Natural killer cell treated with Interleukin-12 subunit alpha and Interleukin-12 subunit beta and Interleukin-15 and Interleukin-18, amount 100 ng/mL, for 72 hours (primary cell): ENCODE results near the gene TMPRSS7. TPM values are rescaled to one million over a fixed set of nuclear protein-coding genes. Genes with fewer than 3 reads are reported as not detected.

Source experiments
- ATAC-seq, 2 donors: fragments of 150-1000 bp; cut with Tn5 transposase in 1 of 2; sonication (Bioruptor Pico), chemical (Tn5 transposase) in 1 of 2; 2 replicates each; pipeline ENCODE4 v1.10.0; 2021
- DNase-seq: peaks from one replicate; pipeline ENCODE4 v3.0.0; 2022; ENCODE audit warnings: low spot score
- H3K27ac Mint-ChIP-seq, 2 donors: 1 replicate in 1 of 2; 2 replicates in 1 of 2; pipeline ENCODE4 v1.8.0; 2022; ENCODE audit warnings: mixed read lengths in 2 of 2, mild to moderate bottlenecking in 1 of 2, moderate library complexity in 1 of 2
- H3K27me3 Mint-ChIP-seq, 2 donors: 1 replicate in 1 of 2; 2 replicates in 1 of 2; pipeline ENCODE4 v1.8.0; 2022; ENCODE audit warnings: mixed read lengths in 2 of 2
- H3K36me3 Mint-ChIP-seq: one replicate; pipeline ENCODE4 v1.8.0; 2022; ENCODE audit warnings: mixed read lengths
- H3K4me1 Mint-ChIP-seq, 2 donors: 1 replicate in 1 of 2; 2 replicates in 1 of 2; pipeline ENCODE4 v1.8.0; 2022; ENCODE audit warnings: low read depth in 2 of 2, mixed read lengths in 2 of 2, mild to moderate bottlenecking in 1 of 2
- H3K4me3 Mint-ChIP-seq: one replicate; pipeline ENCODE4 v1.8.0; 2022; ENCODE audit warnings: mixed read lengths
- H3K9me3 Mint-ChIP-seq: 2 replicates; pipeline ENCODE4 v1.8.0; 2022; ENCODE audit warnings: mixed read lengths
- total RNA-seq, 2 donors: library from RNA; stranded (reverse); gene quantifications; one replicate each; pipeline ENCODE4 v1.2.3, GENCODE V29; 2022

The TMPRSS7 gene
- total RNA-seq, 2 donors from 2014 or later: not detected

- Mint-ChIP-seq H3K4me1 (peaks cover 6 to 14% of the 10 kb centered on the region in 2 donors), H3K27me3 (no peaks in the 10 kb centered on the region), H3K36me3 (no peaks in the 10 kb centered on the region), H3K4me3 (no peak overlapping the region), H3K9me3 (no peaks in the 10 kb centered on the region), H3K27ac (peak overlapping the region in 1 of 2 donors; percentile 26)
- no peak for ATAC-seq
- DNase-seq: no peak
Measured at GRCh38 chr3:112115161-112115739, 80.7 kb downstream of the TMPRSS7 start.

GRCh38 chr3:112115806-112116383 lies 81.4 kb downstream of the TMPRSS7 start:
- Mint-ChIP-seq H3K36me3 (no peaks in the 10 kb centered on the region), H3K27ac (no peak overlapping the region), H3K27me3 (no peaks in the 10 kb centered on the region), H3K4me3 (no peak overlapping the region), H3K9me3 (no peaks in the 10 kb centered on the region), H3K4me1 (peaks cover 6 to 18% of the 10 kb centered on the region in 2 donors)
- ATAC-seq: no peak
- no peak for DNase-seq

- ATAC-seq: no peak
- peak overlapping the region; percentile 64 for H3K4me3 Mint-ChIP-seq
- peak overlapping the region in 1 of 2 donors; percentile 54 for H3K27ac Mint-ChIP-seq
- no peaks in the 10 kb centered on the region for H3K36me3 Mint-ChIP-seq
- H3K27me3 Mint-ChIP-seq: no peaks in the 10 kb centered on the region
- no peak for DNase-seq
- no peaks in the 10 kb centered on the region for H3K9me3 Mint-ChIP-seq
- peaks cover 6 to 18% of the 10 kb centered on the region in 2 donors for H3K4me1 Mint-ChIP-seq
Measured at GRCh38 chr3:112116748-112117186, 82.2 kb downstream of the TMPRSS7 start.

GRCh38 chr3:112117415-112117814 lies 82.9 kb downstream of the TMPRSS7 start:
- Mint-ChIP-seq H3K9me3 (no peaks in the 10 kb centered on the region), H3K4me3 (no peak overlapping the region), H3K27ac (peak overlapping the region in 1 of 2 donors; percentile 54), H3K27me3 (no peaks in the 10 kb centered on the region), H3K36me3 (no peaks in the 10 kb centered on the region), H3K4me1 (peaks cover 6 to 18% of the 10 kb centered on the region in 2 donors)
- no peak for DNase-seq
- ATAC-seq: no peak

- ATAC-seq (peak in 1 of 2 donors; percentile 44), DNase-seq (no peak)
- Mint-ChIP-seq H3K4me3 (no peak overlapping the region), H3K4me1 (peaks cover 6 to 18% of the 10 kb centered on the region in 2 donors), H3K27ac (peak overlapping the region in 1 of 2 donors; percentile 54), H3K9me3 (no peaks in the 10 kb centered on the region), H3K36me3 (no peaks in the 10 kb centered on the region), H3K27me3 (no peaks in the 10 kb centered on the region)
Measured at GRCh38 chr3:112117841-112118571, 83.5 kb downstream of the TMPRSS7 start.

GRCh38 chr3:112119962-112120836 lies 85.7 kb downstream of the TMPRSS7 start:
- ATAC-seq (no peak), DNase-seq (no peak)
- H3K27ac Mint-ChIP-seq: peak overlapping the region in 1 of 2 donors; percentile 22
- H3K27me3 Mint-ChIP-seq: no peaks in the 10 kb centered on the region
- H3K4me1 Mint-ChIP-seq: peaks cover 6 to 15% of the 10 kb centered on the region in 2 donors
- H3K4me3 Mint-ChIP-seq: peak overlapping the region; percentile 32
- H3K36me3 Mint-ChIP-seq: no peaks in the 10 kb centered on the region
- H3K9me3 Mint-ChIP-seq: no peaks in the 10 kb centered on the region

- Mint-ChIP-seq H3K36me3 (no peaks in the 10 kb centered on the region), H3K4me1 (peaks cover 16 to 18% of the 10 kb centered on the region in 2 donors), H3K27me3 (no peaks in the 10 kb centered on the region), H3K27ac (no peak overlapping the region), H3K9me3 (no peaks in the 10 kb centered on the region), H3K4me3 (no peak overlapping the region)
- DNase-seq (no peak), ATAC-seq (no peak)
Measured at GRCh38 chr3:112121577-112122547, 87.3 kb downstream of the TMPRSS7 start.

- no peaks in the 10 kb centered on the region for H3K27me3 Mint-ChIP-seq
- DNase-seq: no peak
- no peak for ATAC-seq
- H3K27ac Mint-ChIP-seq: no peak overlapping the region
- H3K9me3 Mint-ChIP-seq: no peaks in the 10 kb centered on the region
- H3K4me3 Mint-ChIP-seq: no peak overlapping the region
- H3K36me3 Mint-ChIP-seq: no peaks in the 10 kb centered on the region
- H3K4me1 Mint-ChIP-seq: peaks cover 14 to 27% of the 10 kb centered on the region in 2 donors
Measured at GRCh38 chr3:112122870-112123269, 88.3 kb downstream of the TMPRSS7 start.

- ATAC-seq (no peak), DNase-seq (no peak)
- H3K36me3 Mint-ChIP-seq: no peaks in the 10 kb centered on the region
- no peak overlapping the region for H3K27ac Mint-ChIP-seq
- no peaks in the 10 kb centered on the region for H3K27me3 Mint-ChIP-seq
- H3K9me3 Mint-ChIP-seq: no peaks in the 10 kb centered on the region
- H3K4me3 Mint-ChIP-seq: no peak overlapping the region
- H3K4me1 Mint-ChIP-seq: peaks cover 14 to 33% of the 10 kb centered on the region in 2 donors
Measured at GRCh38 chr3:112123548-112123947, 89.0 kb downstream of the TMPRSS7 start.

- Mint-ChIP-seq H3K27me3 (no peaks in the 10 kb centered on the region), H3K27ac (peak overlapping the region; percentile 48 to 58), H3K9me3 (no peaks in the 10 kb centered on the region), H3K4me3 (no peak overlapping the region), H3K4me1 (peaks cover 14 to 33% of the 10 kb centered on the region in 2 donors), H3K36me3 (no peaks in the 10 kb centered on the region)
- DNase-seq: no peak
- ATAC-seq: no peak
Measured at GRCh38 chr3:112124907-112125607, 90.5 kb downstream of the TMPRSS7 start.

GRCh38 chr3:112126511-112126911 lies 92.0 kb downstream of the TMPRSS7 start:
- H3K4me3 Mint-ChIP-seq: peak overlapping the region; percentile 44
- ATAC-seq: no peak
- H3K4me1 Mint-ChIP-seq: peaks cover 11 to 38% of the 10 kb centered on the region in 2 donors
- DNase-seq: no peak
- no peaks in the 10 kb centered on the region for H3K27me3 Mint-ChIP-seq
- peak overlapping the region; percentile 58 to 75 for H3K27ac Mint-ChIP-seq
- no peaks in the 10 kb centered on the region for H3K9me3 Mint-ChIP-seq
- no peaks in the 10 kb centered on the region for H3K36me3 Mint-ChIP-seq
